GM12874 (cell line): ENCODE results near the gene STMN3.

Experiments
- CTCF ChIP-seq: IDR thresholded peaks from 2 replicates; pipeline ENCODE4 v1.5.1; 2011; ENCODE audit warnings: low read depth, mild to moderate bottlenecking, control low read depth, low read length, moderate library complexity; ENCODE audit not compliant: insufficient read depth

The STMN3 gene

DNA sequence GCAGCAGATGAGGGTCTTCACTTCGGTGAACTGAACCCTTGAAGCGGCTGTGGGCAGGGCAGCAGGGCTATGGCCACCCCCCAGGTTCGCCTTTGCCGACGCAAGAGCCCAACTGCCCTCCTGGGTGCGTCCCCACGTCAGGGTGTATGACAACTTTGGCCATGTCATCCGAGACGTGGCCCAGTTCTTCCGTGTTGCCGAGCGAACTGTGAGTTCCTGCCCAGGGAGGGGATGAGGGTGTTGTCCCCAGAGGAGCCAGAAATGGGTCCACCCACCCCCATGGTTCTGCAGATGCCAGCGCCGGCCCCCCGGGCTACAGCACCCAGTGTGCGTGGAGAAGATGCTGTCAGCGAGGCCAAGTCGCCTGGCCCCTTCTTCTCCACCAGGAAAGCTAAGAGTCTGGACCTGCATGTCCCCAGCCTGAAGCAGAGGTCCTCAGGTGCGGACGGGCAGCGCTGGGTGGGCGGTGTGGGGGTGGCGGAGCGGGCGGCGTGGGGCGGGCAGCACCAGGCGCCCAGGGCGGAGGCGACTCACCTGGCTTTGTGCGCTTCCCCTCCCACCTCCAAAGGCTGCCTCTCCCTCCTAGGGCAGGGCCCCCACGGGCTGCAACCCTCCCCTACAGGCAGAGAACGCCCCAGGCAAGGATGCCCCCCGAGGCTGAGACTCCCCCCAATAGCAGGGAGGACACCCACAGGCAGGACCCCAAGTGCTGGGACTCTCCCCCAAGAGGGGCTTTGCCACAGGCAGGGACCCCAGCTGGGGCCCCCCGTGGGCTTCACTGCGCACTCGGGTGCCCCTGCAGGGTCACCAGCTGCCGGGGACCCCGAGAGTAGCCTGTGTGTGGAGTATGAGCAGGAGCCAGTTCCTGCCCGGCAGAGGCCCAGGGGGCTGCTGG lies 37.0 kb upstream of the STMN3 start:
- TF ChIP-seq CTCF = no peak

GRCh38 chr20:63689046-63690002 lies 36.1 kb upstream of the STMN3 start:
- TF ChIP-seq CTCF = no peak

GRCh38 chr20:63688228-63689045 lies 35.2 kb upstream of the STMN3 start:
- no peak for TF ChIP-seq CTCF

DNA sequence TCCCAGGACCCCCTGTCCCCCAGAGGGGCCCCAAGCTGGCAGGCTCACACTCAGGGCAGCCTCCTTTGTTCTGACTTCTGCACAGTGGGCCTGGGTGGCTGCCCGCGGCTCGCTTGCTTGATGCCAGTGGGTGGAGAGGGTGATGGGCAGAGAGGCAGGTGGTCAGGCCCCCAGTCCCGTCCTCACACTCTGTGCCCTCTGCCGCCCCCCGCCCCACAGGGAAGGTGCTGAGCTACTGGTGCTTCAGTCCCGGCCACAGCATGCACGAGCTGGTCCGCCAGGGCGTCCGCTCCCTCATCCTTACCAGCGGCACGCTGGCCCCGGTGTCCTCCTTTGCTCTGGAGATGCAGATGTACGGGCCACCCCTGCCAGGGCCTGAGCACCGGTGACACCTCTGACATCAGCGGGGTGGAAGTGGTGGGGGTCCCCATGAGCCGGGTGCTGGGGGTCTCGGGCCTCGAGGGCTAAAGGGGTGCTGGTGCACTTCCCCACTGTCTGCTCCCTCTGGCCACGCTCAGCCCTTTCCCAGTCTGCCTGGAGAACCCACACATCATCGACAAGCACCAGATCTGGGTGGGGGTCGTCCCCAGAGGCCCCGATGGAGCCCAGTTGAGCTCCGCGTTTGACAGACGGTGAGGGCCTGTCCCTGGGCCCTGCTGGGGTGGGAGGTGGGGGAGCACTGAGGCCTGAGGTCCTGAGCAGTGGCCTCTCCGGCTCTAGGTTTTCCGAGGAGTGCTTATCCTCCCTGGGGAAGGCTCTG lies 34.4 kb upstream of the STMN3 start:
- no peak for TF ChIP-seq CTCF

- no peak for TF ChIP-seq CTCF
Observed at GRCh38 chr20:63686492-63687321, 33.5 kb upstream of the STMN3 start.

GRCh38 chr20:63686094-63686491 lies 32.9 kb upstream of the STMN3 start:
- TF ChIP-seq CTCF = no peak
